Mucosa of rectum (tissue), 2 donors: Measurements from ENCODE around the gene SUMO3.

ENCODE experiments used
- H3K27ac ChIP-seq, 2 donors: one replicate each; pipeline ENCODE4 v1.7.0; 2013; ENCODE audit warnings: inconsistent platforms in 2 of 2, low read depth in 2 of 2, low read length in 2 of 2
- H3K27me3 ChIP-seq, 2 donors: one replicate each; pipeline ENCODE4 v1.7.0; 2013; ENCODE audit warnings: low read length in 2 of 2; ENCODE audit not compliant: control insufficient read depth in 2 of 2, insufficient read depth in 2 of 2
- H3K36me3 ChIP-seq, 2 donors: one replicate each; pipeline ENCODE4 v1.7.0; 2013; ENCODE audit warnings: low read length in 2 of 2; ENCODE audit not compliant: control insufficient read depth in 2 of 2, insufficient read depth in 2 of 2
- H3K4me1 ChIP-seq, 2 donors: one replicate each; pipeline ENCODE4 v1.7.0; 2013; ENCODE audit warnings: low read length in 2 of 2, mild to moderate bottlenecking in 1 of 2; ENCODE audit not compliant: control insufficient read depth in 2 of 2, insufficient read depth in 2 of 2
- H3K4me3 ChIP-seq, 2 donors: one replicate each; pipeline ENCODE4 v1.7.0; 2013; ENCODE audit warnings: low read length in 2 of 2
- H3K9ac ChIP-seq, 2 donors: one replicate each; pipeline ENCODE4 v1.7.0; 2013; ENCODE audit warnings: low read length in 2 of 2, low read depth in 1 of 2, mild to moderate bottlenecking in 1 of 2
- H3K9me3 ChIP-seq, 2 donors: one replicate each; pipeline ENCODE4 v1.7.0; 2013; ENCODE audit warnings: low read length in 2 of 2; ENCODE audit not compliant: control insufficient read depth in 2 of 2
- donor health status: healthy.
- donor health status: Normal muscosa, but diverticular disease.

The SUMO3 gene

DNA sequence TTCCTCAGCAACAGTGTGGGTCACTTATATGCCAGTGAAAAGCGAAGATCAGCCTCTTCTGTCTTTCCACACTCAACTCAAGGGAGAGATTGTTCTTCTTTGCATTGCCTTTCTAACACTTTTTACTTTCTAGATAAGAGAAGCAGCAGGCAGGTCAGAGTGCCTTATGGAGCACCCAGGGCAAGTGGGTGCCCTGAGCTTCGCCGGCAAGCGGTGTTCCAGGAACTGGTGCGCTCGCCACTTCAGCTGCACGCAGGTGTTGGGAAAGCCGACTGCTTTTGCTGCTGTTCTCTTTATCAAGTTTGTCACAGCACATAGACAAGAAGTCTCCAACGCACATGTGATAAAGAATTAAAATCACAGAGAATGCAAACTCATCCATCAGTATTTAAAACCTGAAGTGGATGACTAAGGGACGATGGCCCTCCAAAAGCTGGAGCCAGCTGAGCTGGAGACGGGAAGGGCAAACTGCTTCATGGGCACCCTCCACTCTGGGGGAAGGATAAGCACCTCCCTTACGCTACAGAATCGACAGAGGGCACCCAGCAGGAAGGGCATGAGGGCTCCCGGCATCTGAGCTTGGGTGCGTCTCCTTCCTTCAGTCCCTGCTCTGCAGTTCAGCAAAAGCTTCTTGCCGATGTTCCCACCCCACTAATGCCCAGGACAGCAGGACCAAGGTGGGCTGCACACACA is 36.9 kb downstream of the SUMO3 start:
- no peak overlapping the region for H3K4me3 ChIP-seq
- no peak overlapping the region for H3K9ac ChIP-seq
- no peaks in the 10 kb centered on the region for H3K27me3 ChIP-seq
- peaks cover 10 to 27% of the 10 kb centered on the region in 2 donors for H3K36me3 ChIP-seq
- no peaks in the 10 kb centered on the region for H3K9me3 ChIP-seq
- H3K4me1 ChIP-seq, result no peaks in the 10 kb centered on the region
- no peak overlapping the region for H3K27ac ChIP-seq

DNA sequence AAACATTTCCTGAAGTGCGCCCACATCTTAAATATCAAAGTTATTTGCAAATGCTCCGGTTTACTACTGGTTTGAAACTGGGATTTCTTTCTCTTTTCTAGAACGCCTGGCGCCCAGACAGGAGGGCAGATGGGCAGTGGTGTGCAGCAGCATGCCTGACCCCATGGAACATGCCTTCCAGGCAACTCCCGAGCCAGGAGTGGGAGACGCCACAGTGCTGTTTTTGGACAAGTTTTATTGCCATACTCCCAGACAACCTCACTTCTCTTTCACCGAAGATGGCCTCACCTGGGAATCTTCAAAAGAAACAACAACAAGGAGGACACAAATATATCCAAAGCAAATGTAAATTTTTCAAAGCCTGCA is 37.7 kb downstream of the SUMO3 start:
- H3K27ac ChIP-seq, result no peak overlapping the region
- H3K36me3 ChIP-seq, result peaks cover 16 to 28% of the 10 kb centered on the region in 2 donors
- H3K4me3 ChIP-seq, result no peak overlapping the region
- no peak overlapping the region for H3K9ac ChIP-seq
- no peaks in the 10 kb centered on the region for H3K9me3 ChIP-seq
- H3K4me1 ChIP-seq, result no peaks in the 10 kb centered on the region
- no peaks in the 10 kb centered on the region for H3K27me3 ChIP-seq

DNA sequence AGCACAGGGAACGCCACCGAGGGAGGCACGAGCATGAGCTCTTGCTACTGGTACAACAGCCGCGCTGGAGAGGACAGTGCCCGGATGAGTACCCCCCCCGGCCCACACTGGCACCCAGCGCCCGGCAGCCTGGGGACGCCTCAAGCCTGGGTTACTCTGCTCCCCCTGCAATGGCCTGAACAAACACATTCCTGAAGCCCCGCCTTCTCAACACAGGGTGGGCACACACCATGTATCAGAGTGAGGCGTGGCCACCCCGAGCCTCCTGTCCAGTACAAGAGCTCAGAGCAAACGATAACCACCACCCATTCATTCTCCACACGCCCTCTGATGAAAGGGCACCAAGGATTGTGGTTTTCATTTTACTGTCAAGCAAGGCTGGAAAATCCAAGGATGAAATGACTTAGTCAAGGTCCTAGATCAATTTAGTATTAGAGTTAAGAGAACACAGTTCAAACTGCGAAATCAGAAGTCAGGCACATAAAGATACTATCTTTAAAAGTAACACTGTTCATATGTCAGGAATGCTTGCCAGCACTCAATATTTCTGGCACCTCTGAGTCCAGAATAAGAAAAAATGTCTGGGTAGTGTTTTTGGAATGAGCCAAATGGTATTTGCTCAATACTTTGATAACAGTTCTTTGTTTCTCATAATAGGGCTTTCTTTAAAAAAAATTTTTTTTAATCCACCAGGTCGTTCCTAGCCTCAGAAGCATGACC is 38.3 kb downstream of the SUMO3 start:
- Histone ChIP-seq H3K4me3 (no peak overlapping the region), H3K9me3 (no peaks in the 10 kb centered on the region), H3K9ac (no peak overlapping the region), H3K4me1 (no peaks in the 10 kb centered on the region), H3K27ac (no peak overlapping the region), H3K36me3 (peaks cover 21 to 29% of the 10 kb centered on the region in 2 donors), H3K27me3 (no peaks in the 10 kb centered on the region)

DNA sequence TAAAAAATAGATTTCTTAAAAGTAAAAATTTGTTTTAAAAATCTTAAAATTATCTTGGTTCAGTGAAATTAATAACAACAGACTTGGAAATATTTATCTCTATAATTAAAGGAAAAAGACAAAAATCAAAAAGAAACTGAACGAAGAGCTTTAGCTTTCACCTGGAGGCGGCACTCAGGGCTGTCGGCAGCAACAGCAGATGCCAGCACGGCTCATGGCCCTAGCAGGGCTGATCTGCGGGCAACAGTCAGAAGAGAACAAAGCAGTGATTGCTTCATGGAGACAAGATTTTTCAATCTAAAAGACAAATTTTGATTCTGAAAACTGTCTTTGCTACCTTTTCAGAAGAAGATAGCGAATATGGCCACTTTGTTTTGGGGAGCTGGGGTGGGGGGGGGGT is 38.9 kb downstream of the SUMO3 start:
- Histone ChIP-seq H3K27ac (no peak overlapping the region), H3K9me3 (no peaks in the 10 kb centered on the region), H3K36me3 (peaks cover 24 to 32% of the 10 kb centered on the region in 2 donors), H3K4me3 (no peak overlapping the region), H3K27me3 (no peaks in the 10 kb centered on the region), H3K4me1 (no peaks in the 10 kb centered on the region), H3K9ac (no peak overlapping the region)

DNA sequence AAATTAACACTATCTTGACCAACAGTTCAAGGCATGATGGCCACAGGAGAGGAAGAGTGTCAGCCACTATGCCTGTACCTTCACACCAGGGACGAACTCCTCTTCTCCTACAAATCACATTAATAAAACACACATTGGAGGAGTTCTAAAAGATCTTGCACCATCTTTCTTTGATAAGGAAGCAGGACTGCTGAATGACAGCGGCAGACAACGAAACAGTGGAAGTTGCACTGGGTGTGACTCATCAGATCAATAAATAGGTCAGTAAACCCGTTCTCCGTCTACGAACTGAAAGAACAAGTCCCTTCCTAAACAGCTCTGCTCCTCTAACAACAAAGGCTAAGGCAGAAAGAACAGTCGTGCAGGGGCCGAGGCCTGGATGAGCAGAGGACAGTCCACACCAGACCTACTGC is 39.4 kb downstream of the SUMO3 start:
- H3K4me1 ChIP-seq, result no peaks in the 10 kb centered on the region
- H3K27me3 ChIP-seq, result no peaks in the 10 kb centered on the region
- H3K9me3 ChIP-seq, result no peaks in the 10 kb centered on the region
- no peak overlapping the region for H3K27ac ChIP-seq
- peaks cover 26 to 36% of the 10 kb centered on the region in 2 donors for H3K36me3 ChIP-seq
- no peak overlapping the region for H3K9ac ChIP-seq
- H3K4me3 ChIP-seq, result no peak overlapping the region

DNA sequence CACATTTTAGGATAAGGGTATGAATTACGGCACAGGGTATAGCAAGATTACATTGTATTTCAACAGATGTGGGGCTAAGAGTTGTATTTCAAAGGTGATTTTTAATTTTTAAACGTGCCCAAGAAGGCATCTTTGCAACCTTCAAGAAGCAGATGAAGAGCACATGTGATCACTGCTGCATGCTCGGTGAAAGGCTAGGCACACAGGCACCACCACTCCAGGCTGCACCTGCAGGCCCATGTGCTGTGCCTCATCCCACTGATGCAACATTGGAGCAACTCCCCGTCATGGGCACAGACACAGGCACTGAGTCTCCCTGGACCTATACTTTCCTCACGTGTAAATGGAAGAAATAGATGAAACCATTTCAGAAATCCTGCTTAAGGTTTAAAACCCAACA is 39.8 kb downstream of the SUMO3 start:
- H3K4me3 ChIP-seq, result no peak overlapping the region
- H3K9me3 ChIP-seq, result no peaks in the 10 kb centered on the region
- no peak overlapping the region for H3K9ac ChIP-seq
- H3K4me1 ChIP-seq, result no peaks in the 10 kb centered on the region
- peaks cover 30 to 36% of the 10 kb centered on the region in 2 donors for H3K36me3 ChIP-seq
- H3K27ac ChIP-seq, result no peak overlapping the region
- H3K27me3 ChIP-seq, result no peaks in the 10 kb centered on the region

DNA sequence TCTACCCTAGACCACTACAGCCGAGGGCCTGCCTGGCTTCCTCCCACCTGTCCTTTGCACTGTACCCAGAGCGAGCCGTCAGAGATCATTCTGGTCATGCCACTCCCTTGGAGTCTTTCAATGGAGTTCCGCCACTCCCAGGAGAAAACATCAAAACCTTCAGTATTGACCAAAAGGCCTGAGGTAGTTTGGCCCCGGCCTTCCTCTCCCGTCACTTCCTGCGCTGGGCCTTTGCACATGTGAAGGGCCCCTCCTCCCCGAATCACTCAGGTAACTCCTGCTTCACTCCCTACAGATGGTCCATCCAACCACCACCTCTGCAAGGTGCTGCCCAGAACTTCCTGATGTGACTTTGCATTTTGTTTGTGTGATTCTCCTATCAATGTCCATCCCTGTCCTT is 42.9 kb downstream of the SUMO3 start:
- Histone ChIP-seq H3K4me3 (no peak overlapping the region), H3K9me3 (no peaks in the 10 kb centered on the region), H3K4me1 (no peaks in the 10 kb centered on the region), H3K36me3 (peaks cover 37 to 55% of the 10 kb centered on the region in 2 donors), H3K27ac (no peak overlapping the region), H3K9ac (no peak overlapping the region), H3K27me3 (no peaks in the 10 kb centered on the region)

DNA sequence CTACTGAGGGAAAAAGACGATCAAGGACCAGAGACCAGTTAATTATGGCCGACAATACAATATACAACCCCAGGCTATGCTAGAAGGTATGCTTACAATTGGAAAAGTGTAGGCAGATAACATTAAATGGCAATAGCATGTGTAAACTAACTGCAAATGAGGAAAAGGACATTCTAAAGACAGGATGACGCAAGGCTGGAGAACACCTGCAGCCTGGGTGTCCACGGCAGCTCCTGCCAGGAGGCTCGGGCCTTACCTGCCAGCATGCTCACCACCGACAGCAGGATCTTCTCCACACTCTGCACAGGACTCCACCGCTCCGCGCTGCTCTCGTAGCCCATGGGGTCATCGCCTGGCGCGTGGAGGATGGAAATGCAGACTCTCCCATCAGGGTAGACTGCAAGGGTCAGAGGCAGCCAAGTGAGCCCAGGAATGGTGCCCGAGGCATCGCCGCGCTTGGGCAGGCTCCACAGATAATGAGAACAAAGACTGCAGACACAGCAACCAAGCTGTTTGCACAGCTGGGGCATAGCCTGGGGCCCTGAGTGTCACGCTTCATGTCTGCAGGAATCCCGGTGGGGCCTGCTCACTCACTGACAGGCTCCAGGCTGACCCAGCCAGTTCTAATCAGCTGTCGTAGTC is 44.5 kb downstream of the SUMO3 start:
- no peaks in the 10 kb centered on the region for H3K9me3 ChIP-seq
- H3K36me3 ChIP-seq, result peaks cover 43 to 56% of the 10 kb centered on the region in 2 donors
- no peak overlapping the region for H3K27ac ChIP-seq
- no peak overlapping the region for H3K4me3 ChIP-seq
- H3K27me3 ChIP-seq, result no peaks in the 10 kb centered on the region
- no peaks in the 10 kb centered on the region for H3K4me1 ChIP-seq
- no peak overlapping the region for H3K9ac ChIP-seq

DNA sequence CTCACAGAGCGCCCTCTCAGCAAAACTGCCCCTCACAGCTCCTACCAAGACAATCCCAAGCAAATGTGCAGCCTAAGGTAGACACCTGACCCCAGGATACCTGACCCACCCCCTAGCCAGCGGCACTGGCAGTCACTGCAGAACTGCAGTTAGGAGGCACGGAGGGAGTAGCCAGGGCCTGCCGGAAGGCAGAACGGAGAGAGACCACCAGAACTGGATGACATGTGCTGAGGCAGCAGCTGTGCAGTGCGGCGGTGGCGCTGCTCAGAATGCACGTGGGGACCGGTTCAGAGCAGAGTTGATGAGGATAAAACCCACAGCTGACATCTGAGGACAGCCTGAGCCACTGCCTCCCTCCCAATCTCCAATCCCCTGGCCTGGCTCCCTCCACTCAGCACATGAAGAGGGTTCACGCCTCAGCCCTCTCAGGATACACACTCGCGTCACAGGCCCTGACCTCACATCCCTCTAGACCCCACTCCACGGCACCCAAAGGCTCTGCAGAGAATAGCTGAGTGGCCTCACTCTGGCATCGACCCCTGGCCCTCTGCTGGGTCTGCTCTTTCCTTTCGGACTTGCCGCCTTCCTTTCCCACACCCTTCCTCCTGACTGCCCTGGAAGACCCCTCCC is 45.9 kb downstream of the SUMO3 start:
- Histone ChIP-seq H3K27me3 (no peaks in the 10 kb centered on the region), H3K9me3 (no peaks in the 10 kb centered on the region), H3K9ac (no peak overlapping the region), H3K4me1 (no peaks in the 10 kb centered on the region), H3K36me3 (peaks cover 46 to 56% of the 10 kb centered on the region in 2 donors), H3K27ac (no peak overlapping the region), H3K4me3 (no peak overlapping the region)
